HG03378 (cell line): Measurements from ENCODE around the gene ZCCHC14.
"Not testable (repeated sequence)": the region's sequence is repeated elsewhere in the genome, so short reads cannot be mapped to it uniquely, and the experiment has no call there.

Source experiments
- ATAC-seq: cut with Tn5 transposase; IDR thresholded peaks from one replicate; pipeline ENCODE4 v1.9.1; 2021; ENCODE audit warnings: mild to moderate bottlenecking, moderate library complexity; ENCODE audit not compliant: unreplicated experiment

ZCCHC14 gene

GRCh38 chr16:87412996-87413421 is 79.8 kb downstream of the ZCCHC14 start:
- ATAC-seq, result no peak

GRCh38 chr16:87412371-87412995 is 80.3 kb downstream of the ZCCHC14 start:
- no peak for ATAC-seq

GRCh38 chr16:87411375-87412271 is 81.2 kb downstream of the ZCCHC14 start:
- no peak for ATAC-seq

- no peak for ATAC-seq
Measured at GRCh38 chr16:87410968-87411367, 81.9 kb downstream of the ZCCHC14 start.

- no peak for ATAC-seq
Measured at GRCh38 chr16:87410530-87410929, 82.3 kb downstream of the ZCCHC14 start.

GRCh38 chr16:87409781-87410180 is 83.0 kb downstream of the ZCCHC14 start:
- no peak for ATAC-seq

GRCh38 chr16:87409153-87409552 is 83.7 kb downstream of the ZCCHC14 start:
- no peak for ATAC-seq

- ATAC-seq, result no peak
Measured at GRCh38 chr16:87407511-87408112, 85.2 kb downstream of the ZCCHC14 start.

- no peak for ATAC-seq
Measured at GRCh38 chr16:87406495-87407088, 86.2 kb downstream of the ZCCHC14 start.

GRCh38 chr16:87404764-87405625 is 87.8 kb downstream of the ZCCHC14 start:
- no peak for ATAC-seq

GRCh38 chr16:87395181-87395842 is 97.5 kb downstream of the ZCCHC14 start:
- no peak for ATAC-seq

- no peak for ATAC-seq
Measured at GRCh38 chr16:87393680-87394055, 99.2 kb downstream of the ZCCHC14 start.

- ATAC-seq, result no peak
Measured at GRCh38 chr16:87392821-87393679, 99.8 kb downstream of the ZCCHC14 start.

GRCh38 chr16:87391950-87392820 is 100.6 kb downstream of the ZCCHC14 start, which contains the start of gene MAP1LC3B:
Gene MAP1LC3B, plus strand, starts transcription at chr16:87392336. Its CDS starts 92 bp downstream, at chr16:87392428.
- ATAC-seq, result peak; percentile 31

GRCh38 chr16:87391324-87391949 is 101.4 kb downstream of the ZCCHC14 start:
- ATAC-seq, result no peak

- no peak for ATAC-seq
Measured at GRCh38 chr16:87390641-87391323, 102.0 kb downstream of the ZCCHC14 start.

GRCh38 chr16:87389914-87390313 is 102.9 kb downstream of the ZCCHC14 start:
- not testable (repeated sequence) for ATAC-seq
